ENCODE data around the gene MPPE1.

GRCh38 chr18:11908182-11909060 is at the start of gene MPPE1:
- TF ChIP-seq CTCF (conservative IDR thresholded peaks at IDR 0.05 in 1 of 2, IDR thresholded peaks at IDR 0.05 in 1 of 2; ENCODE audit: extremely low read depth in 1 of 2, insufficient read depth in 1 of 2, low read depth in 1 of 2, low read length in 2 of 2) (no peak), EZH2 (IDR thresholded peaks at IDR 0.05; ENCODE audit: borderline replicate concordance, low read length) (no peak)

All from mammary epithelial cell (primary cell).